GM12873 (cell line): ENCODE data around the gene SLC7A10.

Experiments used
- CTCF ChIP-seq: IDR thresholded peaks from 2 replicates; pipeline ENCODE4 v1.5.1; 2012; ENCODE audit warnings: low read depth, mild to moderate bottlenecking, moderate library complexity, low read length, control low read depth; ENCODE audit not compliant: insufficient read depth; ENCODE audit errors: missing control alignments

The SLC7A10 gene

DNA sequence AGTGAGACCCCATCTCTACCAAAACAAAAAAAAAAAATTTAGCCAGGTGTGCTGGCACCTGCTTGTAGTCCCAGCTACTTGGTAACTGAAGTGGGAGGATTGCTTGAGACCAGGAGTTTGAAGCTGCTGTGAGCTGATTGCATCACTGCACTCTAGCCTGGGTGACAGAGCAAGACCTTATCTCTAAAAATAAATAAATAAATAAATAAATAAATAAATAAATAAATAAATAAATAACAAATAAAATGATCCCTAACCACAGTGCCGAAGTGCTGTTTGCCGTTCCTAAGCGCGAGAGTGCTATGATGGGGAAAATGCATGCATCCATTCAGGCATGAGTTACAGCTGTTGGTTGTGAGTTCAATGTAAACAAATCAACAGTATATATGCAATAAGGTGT, 66.5 kb downstream of the SLC7A10 start:
- TF ChIP-seq CTCF: no peak
